Omental fat pad (tissue), 4 donors: ENCODE measurements around the gene SLC2A13. TPM values are rescaled to one million over a fixed set of nuclear protein-coding genes. Genes with fewer than 3 reads are reported as not detected.

Source experiments
- ATAC-seq: fragments of 150-250 bp; one replicate; pipeline ENCODE4 v1.9.1; 2016; ENCODE audit warnings: mild to moderate bottlenecking, moderate library complexity; ENCODE audit not compliant: low FRiP score
- DNase-seq: peaks from one replicate; pipeline ENCODE4 v3.0.0-alpha.2; 2019; ENCODE audit warnings: low spot score
- CTCF ChIP-seq, 3 donors: fragments of 450-650 bp; IDR thresholded peaks; one replicate each; pipeline ENCODE4 v1.5.1; 2016 to 2017; ENCODE audit warnings: antibody characterized with exemption in 3 of 3, mild to moderate bottlenecking in 3 of 3, moderate library complexity in 2 of 3
- total RNA-seq, 4 donors: library from RNA; depleted of rRNA; stranded (reverse); fragments of >200 nt; gene quantifications; one replicate each; pipeline ENCODE4 v1.1.0, GENCODE V29; 2016

SLC2A13 gene
- total RNA-seq, 4 donors from 2014 or later: 11.6 to 25.9 (median 15.6) TPM

GRCh38 chr12:39846304-39846703, 259.6 kb downstream of the SLC2A13 start:
- no peak for TF ChIP-seq CTCF (IDR thresholded peaks at IDR 0.05)
- no peak for ATAC-seq
- no peak for DNase-seq

GRCh38 chr12:39840422-39840821, 265.5 kb downstream of the SLC2A13 start:
- ATAC-seq: no peak
- TF ChIP-seq CTCF (IDR thresholded peaks at IDR 0.05): no peak
- DNase-seq: no peak

GRCh38 chr12:39839072-39839471, 266.8 kb downstream of the SLC2A13 start:
- no peak for TF ChIP-seq CTCF (IDR thresholded peaks at IDR 0.05)
- DNase-seq: no peak
- ATAC-seq: no peak

GRCh38 chr12:39835517-39836489, 270.1 kb downstream of the SLC2A13 start:
- no peak for DNase-seq
- no peak for ATAC-seq
- no peak for TF ChIP-seq CTCF (IDR thresholded peaks at IDR 0.05)

DNA sequence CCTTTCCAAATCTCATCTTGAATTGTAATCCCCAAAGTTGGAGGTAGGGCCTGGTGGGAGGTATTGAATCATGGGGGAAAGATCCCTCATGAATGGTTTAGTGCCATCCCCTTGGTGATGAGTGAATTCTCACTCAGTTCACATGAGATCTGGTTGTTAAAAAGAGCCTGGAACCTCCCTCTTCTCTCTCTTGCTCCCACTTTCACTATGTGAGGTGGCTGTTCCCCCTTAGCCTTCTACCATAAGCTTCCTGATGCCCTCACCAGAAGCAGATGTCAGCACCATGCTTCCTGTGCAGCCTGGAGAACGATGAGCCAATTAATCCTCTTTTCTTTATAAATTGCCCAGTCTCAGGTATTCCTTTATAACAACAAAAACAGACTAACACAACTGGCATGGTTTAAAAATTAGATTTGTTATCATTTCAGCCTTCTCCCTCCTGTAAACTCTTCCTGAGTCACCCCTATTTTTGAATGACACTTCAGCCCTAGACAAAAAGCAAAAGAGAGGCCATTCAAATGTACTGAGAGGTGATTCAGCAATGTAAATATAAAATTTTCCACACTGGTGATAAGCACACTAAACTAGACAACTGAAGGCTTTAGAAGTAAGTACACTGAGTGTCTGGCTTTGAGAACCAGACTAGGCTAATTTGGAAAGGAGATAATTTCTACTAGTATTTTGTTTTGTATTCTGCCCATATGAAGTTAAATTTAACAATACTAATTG, 274.1 kb downstream of the SLC2A13 start:
- no peak for TF ChIP-seq CTCF (IDR thresholded peaks at IDR 0.05)
- DNase-seq (no peak), ATAC-seq (no peak)

DNA sequence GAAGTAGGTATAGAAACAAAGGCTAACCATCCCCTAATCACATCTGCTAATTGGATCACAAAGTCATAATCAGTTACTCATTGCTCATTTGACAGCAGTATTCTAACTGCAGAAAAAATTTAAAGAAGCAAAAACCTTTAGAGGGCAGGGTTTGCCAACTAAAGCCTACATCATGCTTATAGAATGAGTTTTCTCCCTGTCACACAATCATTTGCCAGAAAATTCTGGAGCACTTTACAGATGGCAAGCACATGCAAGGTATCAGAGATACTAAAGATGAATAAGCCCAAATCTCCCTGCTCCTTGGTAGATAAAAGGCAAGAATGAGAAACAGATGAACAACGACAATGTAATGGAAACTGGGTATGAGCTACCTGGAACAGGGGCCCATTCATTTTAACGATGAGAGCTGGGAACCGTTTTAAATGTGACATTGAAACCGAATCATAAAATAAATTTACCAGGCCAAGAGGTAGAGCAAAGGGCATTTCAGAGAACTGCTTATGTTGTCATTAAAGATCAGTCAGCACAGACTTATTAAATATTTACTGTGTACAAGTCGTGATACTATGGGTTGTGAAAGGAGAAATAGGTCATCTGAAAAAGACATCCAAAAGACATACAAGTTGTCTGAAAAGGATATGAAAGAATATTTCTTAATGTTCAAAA, 274.9 kb downstream of the SLC2A13 start:
- no peak for TF ChIP-seq CTCF (IDR thresholded peaks at IDR 0.05)
- DNase-seq (no peak), ATAC-seq (no peak)
